Measurements from ENCODE around the gene PLCG1. TPM values are rescaled to one million over a fixed set of nuclear protein-coding genes. Genes with fewer than 3 reads are reported as not detected.

The PLCG1 gene
- total RNA-seq, 1 experiment from 2014 or later: 64.1 TPM

DNA sequence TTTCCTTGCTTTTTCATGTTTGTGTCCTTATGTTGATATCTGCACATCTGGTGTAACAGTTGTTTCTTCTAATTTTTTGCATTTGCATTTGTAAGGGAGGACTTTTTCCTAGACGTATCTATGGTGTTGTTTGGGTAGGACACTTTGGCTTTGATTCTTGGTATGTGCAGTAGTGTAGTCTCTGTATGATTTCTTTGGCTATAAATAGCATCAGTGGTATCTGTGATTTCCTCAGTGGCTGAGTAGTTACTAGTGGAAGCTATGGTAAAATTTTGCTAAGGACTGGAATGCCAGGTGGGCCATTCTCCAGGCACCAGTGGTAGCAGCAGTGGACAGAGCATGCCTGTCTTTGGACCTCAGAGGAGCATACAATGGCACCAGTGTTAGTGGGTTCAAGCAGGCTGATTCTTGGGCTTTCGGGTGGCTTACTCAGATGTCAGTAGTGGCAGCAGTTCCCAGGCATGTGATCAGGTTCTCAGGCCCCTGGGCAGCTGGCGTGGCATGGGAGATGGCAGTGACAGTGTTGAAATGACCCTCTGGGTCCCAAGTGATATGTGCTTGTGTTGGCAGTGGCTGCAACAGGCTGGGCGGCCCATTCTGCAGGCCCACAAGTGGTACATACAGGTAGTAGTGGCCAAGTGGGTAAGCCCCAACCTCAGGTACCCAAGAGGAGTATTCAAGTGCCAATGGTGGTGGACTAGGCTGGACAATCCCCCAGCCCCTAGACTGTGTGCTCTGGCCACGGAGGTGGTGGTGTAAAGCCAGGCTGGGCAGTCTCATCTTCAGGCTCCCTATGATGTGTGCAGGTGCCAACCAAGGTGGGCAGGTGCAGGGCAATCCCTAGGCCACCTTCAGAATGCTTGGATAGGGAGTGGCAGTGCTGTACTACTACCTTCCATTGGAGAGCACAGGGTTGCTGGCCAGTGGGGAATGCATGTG is 54.5 kb downstream of the PLCG1 start:
- Histone ChIP-seq H3K27me3 (ENCODE audit: insufficient read depth, low read depth) (no peaks in the 10 kb centered on the region), H3F3A (ENCODE audit: insufficient read depth, low read depth) (no peaks in the 10 kb centered on the region), H3K4me2 (no peak overlapping the region), H3K9me3 (ENCODE audit: insufficient read depth, low read depth) (0 out of 2 replicates have a peak, but pooled peaks cover 4% of the 10 kb centered on the region), H3K9me2 (ENCODE audit: insufficient read depth) (0 out of 2 replicates have a peak, but pooled peaks cover 4% of the 10 kb centered on the region), H3K79me2 (ENCODE audit: low read depth) (no peaks in the 10 kb centered on the region), H3K4me1 (replicated peaks; ENCODE audit: insufficient read depth) (no peaks in the 10 kb centered on the region), H3K4me3 (no peak overlapping the region), H3K27ac (no peak overlapping the region), H4K20me1 (ENCODE audit: insufficient read depth) (no peaks in the 10 kb centered on the region), H2AFZ (no peak overlapping the region), H3K36me3 (ENCODE audit: low read depth) (no peaks in the 10 kb centered on the region)
- intact Hi-C loops (cut with micrococcal nuclease; ENCODE audit: unreplicated experiment): no loop called here
- ChIA-PET CTCF (no interaction called here), POLR2A (ENCODE audit: unreplicated experiment) (no interaction called here)
- TF ChIP-seq, protein P1, sequence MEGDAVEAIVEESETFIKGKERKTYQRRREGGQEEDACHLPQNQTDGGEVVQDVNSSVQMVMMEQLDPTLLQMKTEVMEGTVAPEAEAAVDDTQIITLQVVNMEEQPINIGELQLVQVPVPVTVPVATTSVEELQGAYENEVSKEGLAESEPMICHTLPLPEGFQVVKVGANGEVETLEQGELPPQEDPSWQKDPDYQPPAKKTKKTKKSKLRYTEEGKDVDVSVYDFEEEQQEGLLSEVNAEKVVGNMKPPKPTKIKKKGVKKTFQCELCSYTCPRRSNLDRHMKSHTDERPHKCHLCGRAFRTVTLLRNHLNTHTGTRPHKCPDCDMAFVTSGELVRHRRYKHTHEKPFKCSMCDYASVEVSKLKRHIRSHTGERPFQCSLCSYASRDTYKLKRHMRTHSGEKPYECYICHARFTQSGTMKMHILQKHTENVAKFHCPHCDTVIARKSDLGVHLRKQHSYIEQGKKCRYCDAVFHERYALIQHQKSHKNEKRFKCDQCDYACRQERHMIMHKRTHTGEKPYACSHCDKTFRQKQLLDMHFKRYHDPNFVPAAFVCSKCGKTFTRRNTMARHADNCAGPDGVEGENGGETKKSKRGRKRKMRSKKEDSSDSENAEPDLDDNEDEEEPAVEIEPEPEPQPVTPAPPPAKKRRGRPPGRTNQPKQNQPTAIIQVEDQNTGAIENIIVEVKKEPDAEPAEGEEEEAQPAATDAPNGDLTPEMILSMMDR (conservative IDR thresholded peaks at IDR 0.05): no peak
- no peak for TF ChIP-seq EZH2 (IDR thresholded peaks at IDR 0.05; ENCODE audit: low read depth)
- DNase-seq: no peak
- BruUV-seq (replicated peaks): no TSS peak

DNA sequence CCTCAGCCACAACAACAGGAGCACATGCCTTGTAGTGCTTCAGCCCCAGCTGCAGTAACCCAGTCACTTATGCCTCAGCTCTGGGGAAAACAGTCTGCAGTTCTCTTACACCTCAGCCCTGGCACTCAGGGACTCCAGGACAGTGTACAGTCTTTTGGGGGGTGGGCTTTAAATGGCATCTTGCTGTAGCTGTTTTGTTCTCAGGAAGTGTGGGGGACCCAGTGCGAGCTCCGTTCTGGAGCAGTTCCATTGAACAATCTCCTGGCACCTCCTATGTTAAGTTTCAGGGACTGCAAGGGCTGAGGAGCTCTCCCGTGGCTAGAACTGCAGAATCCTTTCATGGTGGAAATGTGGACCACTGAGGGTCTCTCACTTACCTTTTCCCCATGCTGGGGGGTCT is 55.2 kb downstream of the PLCG1 start:
- 0 out of 2 replicates have a peak, but pooled peaks cover 7% of the 10 kb centered on the region for H3K9me3 ChIP-seq (ENCODE audit: insufficient read depth, low read depth)
- no peaks in the 10 kb centered on the region for H3K79me2 ChIP-seq (ENCODE audit: low read depth)
- H3K27ac ChIP-seq: no peak overlapping the region
- H3K9me2 ChIP-seq (ENCODE audit: insufficient read depth): peaks cover 6% of the 10 kb centered on the region; the same call in 1 of the 2 replicates
- no peak overlapping the region for H2AFZ ChIP-seq
- H3K36me3 ChIP-seq (ENCODE audit: low read depth): no peaks in the 10 kb centered on the region
- H3K4me1 ChIP-seq (replicated peaks; ENCODE audit: insufficient read depth): no peaks in the 10 kb centered on the region
- intact Hi-C loops (cut with micrococcal nuclease; ENCODE audit: unreplicated experiment): no loop called here
- no peaks in the 10 kb centered on the region for H4K20me1 ChIP-seq (ENCODE audit: insufficient read depth)
- no peaks in the 10 kb centered on the region for H3K27me3 ChIP-seq (ENCODE audit: insufficient read depth, low read depth)
- DNase-seq: no peak
- H3K4me3 ChIP-seq: no peak overlapping the region
- BruUV-seq (replicated peaks): no TSS peak
- TF ChIP-seq, protein P1 (conservative IDR thresholded peaks at IDR 0.05): no peak
- no peak for TF ChIP-seq EZH2 (IDR thresholded peaks at IDR 0.05; ENCODE audit: low read depth)
- POLR2A ChIA-PET (ENCODE audit: unreplicated experiment): no interaction called here
- H3F3A ChIP-seq (ENCODE audit: insufficient read depth, low read depth): no peaks in the 10 kb centered on the region
- CTCF ChIA-PET: no interaction called here
- H3K4me2 ChIP-seq: no peak overlapping the region

DNA sequence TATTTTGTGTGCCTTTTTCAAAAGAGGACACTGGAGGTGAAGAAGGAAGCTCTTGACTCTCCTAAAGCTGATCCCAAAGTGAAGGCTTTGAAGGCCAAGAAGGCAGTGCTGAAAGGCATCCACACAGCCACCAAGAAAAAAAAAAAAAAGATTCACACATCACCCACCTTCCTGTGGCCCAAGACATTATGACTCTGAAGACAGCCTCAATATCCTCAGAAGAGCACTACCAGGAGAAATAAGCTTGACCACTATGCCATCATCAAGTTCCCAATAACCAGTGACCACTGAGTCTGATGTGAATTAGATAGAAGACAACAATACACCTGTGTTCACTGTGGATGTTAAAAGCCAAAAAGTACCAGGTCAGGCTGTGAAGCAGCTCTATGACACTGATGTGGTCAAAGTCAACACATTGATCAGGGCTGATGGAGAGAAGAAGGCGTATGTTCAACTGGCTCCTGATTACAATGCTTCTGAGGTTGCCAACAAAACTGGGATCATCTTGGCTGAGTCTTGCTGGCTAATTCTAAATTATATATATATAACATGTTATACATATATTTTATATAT is 59.4 kb downstream of the PLCG1 start:
- POLR2A ChIA-PET (ENCODE audit: unreplicated experiment): no interaction called here
- Histone ChIP-seq H3K27me3 (ENCODE audit: insufficient read depth, low read depth) (no peaks in the 10 kb centered on the region), H3K9me3 (ENCODE audit: insufficient read depth, low read depth) (peaks cover 8% of the 10 kb centered on the region), H3K4me2 (no peak overlapping the region), H2AFZ (no peak overlapping the region), H3F3A (ENCODE audit: insufficient read depth, low read depth) (0 out of 2 replicates have a peak, but pooled peaks cover 4% of the 10 kb centered on the region), H4K20me1 (ENCODE audit: insufficient read depth) (no peaks in the 10 kb centered on the region), H3K4me1 (replicated peaks; ENCODE audit: insufficient read depth) (no peaks in the 10 kb centered on the region), H3K79me2 (ENCODE audit: low read depth) (no peaks in the 10 kb centered on the region), H3K4me3 (no peak overlapping the region), H3K27ac (no peak overlapping the region), H3K9me2 (ENCODE audit: insufficient read depth) (peaks cover 7% of the 10 kb centered on the region; the same call in 1 of the 2 replicates), H3K36me3 (ENCODE audit: low read depth) (0 out of 2 replicates have a peak, but pooled peaks cover 10% of the 10 kb centered on the region)
- DNase-seq: no peak
- CTCF ChIA-PET: no interaction called here
- BruUV-seq (replicated peaks): no TSS peak
- intact Hi-C loops (cut with micrococcal nuclease; ENCODE audit: unreplicated experiment): no loop called here
- TF ChIP-seq, protein P1 (conservative IDR thresholded peaks at IDR 0.05): no peak
- no peak for TF ChIP-seq EZH2 (IDR thresholded peaks at IDR 0.05; ENCODE audit: low read depth)
